Neural cell (in vitro differentiated cells): ENCODE results near the gene BLOC1S1.

ENCODE experiments used
- EP300 ChIP-seq: fragments of 450-650 bp; conservative IDR thresholded peaks from 2 replicates; pipeline ENCODE4 v1.6.1; 2014; ENCODE audit warnings: antibody characterized with exemption, mild to moderate bottlenecking, moderate library complexity; ENCODE audit not compliant: poor library complexity, severe bottlenecking
- REST ChIP-seq: IDR thresholded peaks from 2 replicates; pipeline ENCODE4 v1.6.1; 2012; ENCODE audit warnings: borderline replicate concordance

- TF ChIP-seq EP300 (no peak), REST (no peak)
These were observed 39.1 kb upstream of the BLOC1S1 start for GRCh38 chr12:55676707-55677106.
